Measurements from ENCODE around the gene ATP2A1.

- no peak for TF ChIP-seq ZFP3 (CRISPR knock-in tag; IDR thresholded peaks at IDR 0.05)
- no peak for TF ChIP-seq RARB (CRISPR knock-in tag; IDR thresholded peaks at IDR 0.05)
- no peak for TF ChIP-seq ESRRG (CRISPR knock-in tag; IDR thresholded peaks at IDR 0.05)
- no peak for TF ChIP-seq CSDC2 (CRISPR knock-in tag; IDR thresholded peaks at IDR 0.05)
- no peak for TF ChIP-seq ARNTL (CRISPR knock-in tag; IDR thresholded peaks at IDR 0.05; ENCODE audit: borderline replicate concordance, low read depth)
- TF ChIP-seq, protein P1, sequence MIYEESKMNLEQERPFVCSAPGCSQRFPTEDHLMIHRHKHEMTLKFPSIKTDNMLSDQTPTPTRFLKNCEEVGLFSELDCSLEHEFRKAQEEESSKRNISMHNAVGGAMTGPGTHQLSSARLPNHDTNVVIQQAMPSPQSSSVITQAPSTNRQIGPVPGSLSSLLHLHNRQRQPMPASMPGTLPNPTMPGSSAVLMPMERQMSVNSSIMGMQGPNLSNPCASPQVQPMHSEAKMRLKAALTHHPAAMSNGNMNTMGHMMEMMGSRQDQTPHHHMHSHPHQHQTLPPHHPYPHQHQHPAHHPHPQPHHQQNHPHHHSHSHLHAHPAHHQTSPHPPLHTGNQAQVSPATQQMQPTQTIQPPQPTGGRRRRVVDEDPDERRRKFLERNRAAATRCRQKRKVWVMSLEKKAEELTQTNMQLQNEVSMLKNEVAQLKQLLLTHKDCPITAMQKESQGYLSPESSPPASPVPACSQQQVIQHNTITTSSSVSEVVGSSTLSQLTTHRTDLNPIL (CRISPR knock-in tag; IDR thresholded peaks at IDR 0.05; ENCODE audit: low read depth) = no peak
- no peak for TF ChIP-seq PATZ1 (CRISPR knock-in tag; IDR thresholded peaks at IDR 0.05; ENCODE audit: borderline replicate concordance)
Measured at GRCh38 chr16:28918698-28919097, 40.4 kb downstream of the ATP2A1 start.

Measured in SK-N-SH treated with all-trans-retinoic acid at 6 μM for 48 hours (cell line).